Tibial nerve (tissue), 3 donors: ENCODE measurements around the gene HSD17B1.

Experiments
- POLR2A ChIP-seq, 2 donors: fragments of 450-650 bp; IDR thresholded peaks; one replicate each; pipeline ENCODE4 v1.6.1; 2017; ENCODE audit warnings: antibody characterized with exemption in 2 of 2, mild to moderate bottlenecking in 2 of 2, moderate library complexity in 2 of 2
- TF ChIP-seq, protein P1 (sequence below), 5 experiments: fragments of 200-600 bp in 3 of 5; fragments of 450-650 bp in 2 of 5; sonication (generic) in 3 of 5; IDR thresholded peaks; one replicate each; pipeline ENCODE4 v1.5.1; 2016 to 2019; ENCODE audit warnings: antibody characterized with exemption in 5 of 5, mild to moderate bottlenecking in 3 of 5, moderate library complexity in 2 of 5

DNA sequence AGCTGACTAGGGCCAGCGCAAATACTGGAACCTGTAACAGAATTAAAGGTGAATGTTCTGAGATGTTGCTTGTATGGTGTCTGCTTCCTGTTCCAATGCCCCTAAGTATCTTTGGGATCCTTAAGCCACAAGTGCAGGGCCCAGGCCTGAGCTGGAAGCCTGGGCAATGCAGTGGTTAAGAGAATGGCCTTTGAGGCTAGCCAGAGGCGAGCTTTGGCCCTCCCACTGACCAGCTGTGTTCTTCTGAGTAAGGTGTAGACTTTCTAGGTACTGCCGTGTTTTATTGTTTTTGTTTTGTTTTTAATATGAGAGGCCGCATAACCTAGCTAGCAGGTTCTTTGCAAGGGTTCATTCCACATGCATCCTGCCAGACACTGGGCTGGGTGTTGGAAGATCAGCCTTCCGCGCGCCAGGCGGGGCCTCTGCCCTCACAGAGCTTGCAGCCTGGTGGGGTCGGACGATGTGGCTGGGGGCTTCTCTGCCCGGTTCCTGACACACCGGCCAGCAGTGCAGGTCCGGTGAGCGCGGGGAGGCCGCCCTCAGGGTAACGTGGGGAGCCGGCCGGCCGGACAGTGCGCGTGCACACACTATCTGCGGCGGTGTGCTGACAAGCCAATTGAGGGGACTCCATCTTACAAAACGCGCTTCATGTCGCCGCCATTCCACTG lies 13.6 kb downstream of the HSD17B1 start:
- TF ChIP-seq, protein P1, sequence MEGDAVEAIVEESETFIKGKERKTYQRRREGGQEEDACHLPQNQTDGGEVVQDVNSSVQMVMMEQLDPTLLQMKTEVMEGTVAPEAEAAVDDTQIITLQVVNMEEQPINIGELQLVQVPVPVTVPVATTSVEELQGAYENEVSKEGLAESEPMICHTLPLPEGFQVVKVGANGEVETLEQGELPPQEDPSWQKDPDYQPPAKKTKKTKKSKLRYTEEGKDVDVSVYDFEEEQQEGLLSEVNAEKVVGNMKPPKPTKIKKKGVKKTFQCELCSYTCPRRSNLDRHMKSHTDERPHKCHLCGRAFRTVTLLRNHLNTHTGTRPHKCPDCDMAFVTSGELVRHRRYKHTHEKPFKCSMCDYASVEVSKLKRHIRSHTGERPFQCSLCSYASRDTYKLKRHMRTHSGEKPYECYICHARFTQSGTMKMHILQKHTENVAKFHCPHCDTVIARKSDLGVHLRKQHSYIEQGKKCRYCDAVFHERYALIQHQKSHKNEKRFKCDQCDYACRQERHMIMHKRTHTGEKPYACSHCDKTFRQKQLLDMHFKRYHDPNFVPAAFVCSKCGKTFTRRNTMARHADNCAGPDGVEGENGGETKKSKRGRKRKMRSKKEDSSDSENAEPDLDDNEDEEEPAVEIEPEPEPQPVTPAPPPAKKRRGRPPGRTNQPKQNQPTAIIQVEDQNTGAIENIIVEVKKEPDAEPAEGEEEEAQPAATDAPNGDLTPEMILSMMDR (IDR thresholded peaks at IDR 0.05), result no peak
- TF ChIP-seq POLR2A (IDR thresholded peaks at IDR 0.05), result no peak
